HG02970 (cell line): ENCODE data around the gene EYS.

Source experiments
- ATAC-seq: cut with Tn5 transposase; IDR thresholded peaks from one replicate; pipeline ENCODE4 v1.9.1; 2021; ENCODE audit warnings: mild to moderate bottlenecking, moderate library complexity, moderate number of reproducible peaks; ENCODE audit not compliant: unreplicated experiment, low FRiP score

Gene EYS

DNA sequence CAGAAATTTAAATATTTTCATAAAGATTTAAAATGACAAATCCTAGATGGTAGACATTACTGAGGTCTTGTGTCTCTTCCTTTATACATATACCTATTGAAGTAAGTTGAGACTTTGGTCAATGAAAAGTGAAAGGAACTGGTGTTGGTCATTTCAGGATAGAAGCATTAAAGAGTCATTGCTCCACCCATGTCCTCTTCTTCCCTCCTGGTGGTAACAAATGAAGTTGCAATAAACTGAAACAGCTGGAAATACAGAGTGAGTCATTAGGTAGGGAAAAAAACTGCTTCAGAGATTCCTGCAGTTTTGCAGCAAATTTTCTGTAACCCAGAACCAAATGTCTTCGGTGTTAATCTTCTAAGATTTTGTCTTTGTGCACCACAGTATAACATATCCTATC is 448.0 kb downstream of the EYS start:
- no peak for ATAC-seq

DNA sequence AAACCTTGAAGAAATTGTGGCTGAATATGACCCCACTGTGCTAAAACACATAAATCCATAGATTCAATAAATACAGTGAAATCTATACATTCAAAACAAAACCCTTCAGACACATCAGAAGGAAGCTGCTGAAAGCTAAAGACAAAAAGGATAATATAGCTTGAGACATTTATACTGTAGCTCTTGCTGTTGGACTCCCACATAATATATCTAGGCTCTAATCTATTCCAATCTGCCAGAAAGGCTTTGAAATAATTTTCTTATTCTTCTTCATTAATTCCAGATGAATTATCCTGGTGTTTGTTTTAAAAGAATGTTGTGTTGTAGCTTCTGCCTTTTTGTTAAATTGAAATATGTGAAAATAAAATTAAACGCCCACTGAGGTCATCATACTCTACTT is 454.0 kb downstream of the EYS start:
- no peak for ATAC-seq

DNA sequence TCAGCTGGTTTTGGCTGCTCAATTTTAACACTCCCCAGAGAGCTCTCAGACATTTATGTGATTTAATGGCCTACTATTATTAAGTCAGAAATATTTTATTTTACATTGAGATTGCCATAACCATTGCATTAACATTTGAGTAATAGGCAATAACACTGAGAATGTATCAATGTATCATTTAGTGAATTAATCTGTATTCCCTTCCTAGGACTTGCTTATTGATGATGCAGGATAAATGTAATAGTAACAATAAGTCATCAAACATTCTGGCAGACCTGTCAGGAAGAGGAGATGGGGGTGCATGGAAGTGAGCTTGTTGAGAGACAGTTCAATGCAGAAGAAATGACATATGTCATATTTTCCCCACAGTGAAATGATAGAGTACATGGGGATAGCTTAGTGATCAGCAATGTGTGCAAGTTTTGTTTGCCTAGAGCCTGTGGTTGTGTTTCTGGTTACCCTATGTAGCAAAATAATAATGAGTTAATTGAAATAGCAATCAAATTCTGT is 458.9 kb downstream of the EYS start:
- no peak for ATAC-seq

DNA sequence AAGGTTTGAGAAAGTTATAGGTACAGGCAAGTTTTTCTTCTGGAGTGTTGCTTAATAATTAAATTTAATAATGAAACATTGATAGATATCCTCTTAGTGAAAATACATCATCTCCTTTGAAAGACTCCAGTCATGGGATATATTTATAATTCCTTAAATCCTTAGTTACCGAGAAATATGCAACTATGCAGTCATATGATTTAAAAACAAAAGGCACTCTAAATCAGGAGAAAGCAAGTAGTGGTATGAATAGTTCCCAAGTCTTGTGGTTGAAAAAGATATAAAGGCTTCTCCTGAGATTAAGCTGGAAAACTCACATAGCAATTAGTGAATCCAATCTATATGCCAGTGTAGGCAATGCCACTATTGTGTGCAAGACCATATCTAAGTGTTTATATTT is 475.4 kb downstream of the EYS start:
- ATAC-seq: no peak

DNA sequence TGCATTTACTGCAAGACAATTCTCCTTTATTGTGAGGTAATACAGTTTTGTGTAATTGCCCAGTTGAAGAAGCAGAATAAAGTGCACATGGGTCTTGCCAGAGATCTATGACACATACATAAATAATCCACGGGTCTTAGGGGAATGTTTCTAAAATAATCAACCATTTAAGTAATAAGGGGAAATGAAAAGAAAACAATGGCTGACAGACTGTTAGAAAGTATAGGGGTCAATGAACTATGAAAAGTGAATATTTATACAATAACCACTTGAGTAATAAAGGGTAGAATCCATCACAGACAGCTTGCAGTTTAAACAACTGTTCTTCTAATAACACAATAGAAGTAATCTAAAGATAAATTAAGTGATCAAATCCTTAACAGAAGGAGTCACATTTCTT is 477.2 kb downstream of the EYS start:
- no peak for ATAC-seq

DNA sequence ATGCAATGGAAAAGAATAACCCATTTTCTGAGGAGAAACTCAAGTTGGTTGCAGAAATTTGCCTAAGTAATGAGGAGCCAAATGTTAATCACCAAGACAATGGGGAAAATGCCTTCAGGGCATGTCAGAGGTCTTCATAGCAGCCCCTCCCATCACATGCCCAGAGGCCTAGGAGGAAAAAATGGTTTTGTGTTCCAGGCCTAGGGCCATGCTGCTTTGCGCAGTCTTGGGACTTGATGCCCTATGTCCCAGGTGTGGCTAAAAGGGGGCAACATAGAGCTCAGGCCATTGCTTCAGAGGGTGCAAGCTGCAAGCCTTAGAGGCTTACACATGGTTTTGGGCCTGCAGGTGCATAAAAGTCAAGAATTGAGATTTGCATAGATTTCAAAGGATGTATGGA is 485.9 kb downstream of the EYS start:
- no peak for ATAC-seq

DNA sequence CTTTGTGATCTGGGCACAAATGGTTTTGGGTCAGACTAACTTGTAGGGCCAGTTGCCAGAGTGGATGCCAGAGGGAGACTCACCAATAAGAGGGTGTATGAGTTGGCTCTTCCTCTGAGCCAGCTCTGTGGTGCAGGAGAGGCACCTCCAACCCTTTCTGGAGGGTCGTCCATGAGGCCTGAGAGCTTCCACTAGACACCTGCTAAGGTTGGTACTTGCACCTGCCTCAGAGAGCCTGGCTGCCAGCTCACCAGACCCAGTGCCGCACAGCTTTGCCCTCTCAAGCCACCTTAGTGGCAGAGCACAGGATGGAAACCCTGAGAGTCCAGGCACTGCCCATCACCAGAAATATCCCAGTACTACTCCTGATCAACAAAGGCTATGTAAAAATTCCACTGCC is 504.3 kb downstream of the EYS start:
- ATAC-seq: no peak

DNA sequence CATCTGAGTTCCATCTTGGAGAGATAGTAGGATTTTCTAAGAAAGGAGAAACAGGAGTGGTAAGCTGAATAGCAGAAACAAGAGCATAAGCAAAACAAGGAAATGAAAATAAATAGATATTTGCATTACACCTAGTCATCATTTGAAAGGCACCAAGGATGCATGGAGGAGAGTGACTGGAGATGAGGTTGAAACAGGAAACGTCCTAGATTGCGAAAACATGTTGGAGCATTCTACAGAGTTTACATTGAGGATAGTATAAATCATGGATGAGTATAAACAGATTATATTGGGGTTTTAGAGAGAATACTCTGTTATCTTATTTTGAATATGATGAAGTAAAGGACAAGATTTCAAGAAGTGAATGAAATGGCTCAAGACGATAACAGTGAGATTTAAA is 507.3 kb downstream of the EYS start:
- ATAC-seq: no peak

DNA sequence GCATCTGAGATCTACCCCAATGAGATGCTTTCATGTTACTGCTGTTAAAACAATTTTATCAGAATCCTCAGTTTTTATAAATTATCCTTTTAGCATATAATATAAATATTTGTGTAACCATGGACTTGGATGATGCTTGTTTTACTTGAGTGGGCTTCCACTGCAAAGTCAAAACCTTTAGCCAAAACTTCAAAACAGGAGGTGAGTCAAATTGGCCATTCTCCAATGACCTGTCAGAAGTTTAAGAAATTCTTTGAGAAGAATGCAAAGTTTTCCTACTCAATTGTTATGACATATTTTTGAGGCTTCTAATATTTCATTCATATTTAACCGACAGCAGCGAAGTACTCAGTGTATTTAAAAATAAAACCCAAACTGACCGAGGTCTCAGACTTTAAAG is 507.9 kb downstream of the EYS start:
- ATAC-seq: no peak

DNA sequence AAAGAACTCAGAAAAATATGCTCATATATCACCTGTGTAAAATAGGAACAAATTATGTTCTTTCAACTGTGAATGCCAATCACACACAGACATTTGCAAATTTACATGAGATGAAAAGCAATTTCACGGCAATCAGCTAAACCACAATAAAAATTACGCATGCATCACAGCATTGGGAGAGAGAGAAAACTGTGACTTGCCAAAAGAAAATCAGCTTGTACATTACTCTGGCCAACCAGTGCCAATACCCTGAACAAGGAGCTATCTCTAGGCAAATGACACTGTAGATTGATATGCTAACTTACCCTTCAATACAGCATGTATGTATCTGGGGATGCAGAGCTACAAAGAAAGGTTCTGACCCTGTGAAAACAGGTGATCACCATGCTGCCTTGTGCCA is 515.6 kb downstream of the EYS start:
- no peak for ATAC-seq

DNA sequence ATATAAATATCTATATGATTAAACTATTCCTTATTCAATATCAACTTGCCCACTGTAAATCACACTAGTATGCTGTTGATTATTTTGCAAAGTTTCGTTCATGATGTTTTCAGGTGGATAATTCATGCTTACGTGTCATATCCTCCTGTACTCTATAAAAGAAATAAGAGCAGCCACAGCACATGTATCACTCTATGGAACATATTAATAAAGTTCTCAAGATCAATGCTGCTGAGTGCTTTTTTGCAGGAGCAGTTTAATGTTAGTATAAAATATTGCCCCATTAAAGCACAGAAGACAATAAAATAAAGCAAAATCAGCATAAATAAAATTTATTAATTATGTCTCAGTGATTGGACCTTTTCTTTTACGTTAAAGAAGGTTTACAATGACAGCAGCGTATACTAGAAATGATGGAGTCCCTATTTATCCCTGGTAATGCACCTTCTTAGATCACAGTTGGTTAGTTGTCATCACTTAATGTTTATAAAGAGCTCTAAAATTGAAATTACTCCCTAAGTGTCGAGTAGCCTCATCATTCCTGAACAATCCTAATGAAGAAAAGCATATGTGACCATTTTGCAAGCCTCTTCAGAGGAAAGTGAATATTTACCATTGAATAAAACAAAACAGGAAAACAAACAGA is 517.7 kb downstream of the EYS start:
- no peak for ATAC-seq

DNA sequence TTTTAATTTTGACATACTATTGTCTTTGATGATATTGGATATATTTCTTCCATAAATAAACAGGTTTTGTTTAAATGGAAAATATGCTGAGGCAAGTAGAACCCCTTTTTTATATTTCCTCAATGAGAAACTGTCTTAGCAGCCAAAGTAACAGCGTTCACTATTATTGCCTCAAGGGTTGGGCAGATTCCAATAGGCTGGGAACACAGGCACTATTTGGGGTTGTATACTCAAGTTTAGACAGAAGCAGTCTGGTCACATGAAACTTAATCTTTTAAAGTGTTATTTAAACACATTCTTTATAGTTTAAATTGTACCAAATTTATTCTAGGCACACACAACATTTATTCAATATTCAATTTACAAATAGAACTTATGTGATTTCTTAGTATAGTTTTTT is 520.2 kb downstream of the EYS start:
- ATAC-seq: no peak

DNA sequence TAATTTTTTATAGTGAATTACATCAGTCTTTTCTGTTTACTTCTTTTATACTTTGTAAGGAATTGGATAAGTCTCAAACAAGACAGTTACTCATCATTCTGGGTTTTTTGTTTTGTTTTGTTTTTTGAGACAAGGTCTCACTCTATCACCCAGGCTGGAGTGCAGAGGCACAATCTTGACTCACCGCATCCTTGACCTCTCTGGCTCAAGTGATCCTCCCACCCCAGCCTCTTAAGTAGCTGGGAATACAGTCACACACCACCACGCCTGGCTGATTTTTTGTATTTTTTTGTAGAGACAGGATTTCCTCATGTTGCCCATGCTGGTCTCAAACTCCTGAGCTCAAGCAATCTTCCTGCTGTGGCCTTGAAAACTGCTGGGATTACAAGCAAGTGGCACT is 524.3 kb downstream of the EYS start:
- ATAC-seq: no peak

DNA sequence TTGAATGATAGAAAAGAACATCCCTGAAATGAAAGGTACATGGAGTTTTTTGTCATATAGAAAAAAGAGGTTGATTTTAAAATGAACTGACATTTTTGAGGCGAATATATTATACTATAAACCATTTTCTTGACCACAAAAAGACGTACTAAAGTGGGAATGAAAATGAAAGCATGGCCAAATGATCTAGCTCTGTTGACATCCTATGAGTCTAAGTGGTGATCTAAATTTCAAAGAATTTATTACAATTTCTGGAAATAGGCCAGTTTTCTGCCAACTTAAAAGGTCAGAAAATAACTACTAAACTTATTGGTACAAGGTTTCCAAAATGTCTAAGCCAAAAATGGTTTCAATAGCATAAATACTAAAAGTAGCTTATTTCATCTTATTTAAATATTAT is 536.8 kb downstream of the EYS start:
- ATAC-seq: no peak

DNA sequence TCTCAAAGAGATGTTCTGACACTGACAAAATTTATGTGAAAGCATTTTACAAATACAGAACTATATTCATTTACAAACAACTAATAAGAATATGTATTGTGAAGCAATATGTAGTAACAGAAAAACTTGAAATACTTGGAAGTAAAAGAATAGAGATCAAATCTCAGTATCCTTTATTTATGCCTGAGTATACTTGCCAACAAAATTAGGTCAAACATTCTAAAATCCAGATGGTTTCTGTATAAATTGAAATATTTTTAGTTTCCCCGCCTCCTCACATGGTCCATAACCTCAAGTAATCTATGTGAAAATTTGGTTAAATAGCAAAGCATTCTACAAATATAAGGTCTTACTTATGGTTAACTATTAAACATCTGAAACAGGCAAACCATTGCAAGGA is 545.4 kb downstream of the EYS start:
- ATAC-seq: no peak

DNA sequence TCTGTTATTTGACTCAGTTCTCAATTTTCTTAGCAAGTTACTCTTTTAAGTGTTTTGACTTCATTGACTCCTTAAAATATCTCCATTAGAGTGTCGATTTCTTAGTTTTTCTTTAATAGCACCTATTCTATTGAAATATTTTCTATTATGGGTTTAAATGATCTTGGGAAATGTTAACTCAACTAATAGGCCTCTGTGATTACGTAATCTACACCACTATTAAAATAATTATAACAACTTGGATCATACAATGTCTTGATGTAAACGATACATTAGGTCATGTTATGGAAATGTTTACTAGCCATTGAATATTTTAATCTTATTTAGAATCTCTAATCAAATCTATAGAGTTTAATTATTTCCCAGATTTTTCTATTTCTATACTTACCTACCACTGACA is 550.0 kb downstream of the EYS start:
- no peak for ATAC-seq

DNA sequence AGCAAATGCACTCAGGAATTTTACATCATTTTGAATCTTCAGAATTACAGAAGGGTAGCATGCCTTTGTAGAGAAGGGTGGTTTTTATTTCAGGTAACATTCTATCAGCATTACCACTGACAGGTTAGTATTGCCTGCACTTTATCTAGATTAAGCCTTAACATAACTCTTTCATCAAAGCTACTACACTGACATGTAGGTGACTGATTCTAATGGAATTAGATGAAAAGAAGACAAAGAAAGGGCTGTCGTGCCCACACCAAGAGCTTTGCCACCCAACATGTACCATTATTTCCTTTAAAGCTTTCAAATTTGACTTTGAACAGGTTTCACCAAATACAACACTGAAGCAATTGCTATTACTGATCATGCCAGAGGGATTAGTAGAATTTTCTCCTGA is 551.9 kb downstream of the EYS start:
- no peak for ATAC-seq

DNA sequence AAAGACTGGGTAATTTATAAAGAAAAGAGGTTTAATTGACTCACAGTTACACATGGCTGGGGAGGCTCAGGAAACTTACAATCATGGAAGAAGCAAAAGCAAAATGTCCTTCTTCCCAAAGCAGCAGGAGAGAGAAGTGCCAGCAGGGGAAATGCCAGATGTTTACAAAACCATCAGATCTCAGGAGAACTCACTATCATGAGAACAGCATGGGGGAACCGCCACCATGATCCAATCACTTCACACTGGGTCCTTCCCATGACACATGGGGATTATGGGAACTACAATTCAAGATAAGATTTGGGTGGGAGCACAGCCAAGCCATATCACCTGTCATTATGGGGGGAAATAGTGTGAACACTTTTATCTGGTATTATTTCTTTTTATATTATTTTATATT is 557.2 kb downstream of the EYS start:
- no peak for ATAC-seq

DNA sequence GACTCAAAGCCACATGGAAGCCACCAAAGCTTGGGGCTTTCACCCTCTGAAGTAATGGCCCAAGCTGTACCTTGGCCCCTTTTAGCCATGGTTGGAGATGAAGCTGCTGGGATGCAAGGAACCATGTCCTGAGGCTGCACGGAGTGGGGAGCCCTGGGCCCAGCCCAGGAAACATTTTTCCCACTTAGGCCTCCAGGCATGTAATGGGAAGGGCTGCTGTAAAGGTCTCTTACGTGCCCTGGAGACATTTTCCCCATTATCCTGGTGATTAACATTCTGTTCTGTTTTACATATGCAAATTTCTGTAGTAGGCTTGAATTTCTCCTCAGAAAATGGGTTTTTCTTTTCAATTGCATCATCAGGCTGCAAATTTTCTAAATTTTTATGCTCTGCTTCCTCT is 558.2 kb downstream of the EYS start:
- ATAC-seq: no peak

DNA sequence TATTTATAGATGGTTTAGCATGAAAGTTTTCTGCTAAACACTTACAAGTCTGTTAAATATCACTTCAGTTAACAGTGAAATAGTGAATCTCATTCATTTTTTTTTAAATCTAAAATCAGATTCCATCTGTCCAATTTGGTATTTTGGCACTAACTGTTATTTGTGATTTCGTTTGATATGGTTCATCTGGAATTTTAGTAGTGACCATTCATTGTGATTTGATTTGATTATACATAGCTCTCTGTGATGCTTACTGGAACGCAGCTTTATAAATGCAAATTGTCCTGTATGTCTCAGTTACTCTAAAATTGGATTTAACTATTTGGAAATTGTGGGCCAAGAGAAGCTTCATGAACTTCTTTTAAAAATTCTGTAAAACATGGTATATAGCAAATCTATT is 571.5 kb downstream of the EYS start:
- ATAC-seq: no peak

DNA sequence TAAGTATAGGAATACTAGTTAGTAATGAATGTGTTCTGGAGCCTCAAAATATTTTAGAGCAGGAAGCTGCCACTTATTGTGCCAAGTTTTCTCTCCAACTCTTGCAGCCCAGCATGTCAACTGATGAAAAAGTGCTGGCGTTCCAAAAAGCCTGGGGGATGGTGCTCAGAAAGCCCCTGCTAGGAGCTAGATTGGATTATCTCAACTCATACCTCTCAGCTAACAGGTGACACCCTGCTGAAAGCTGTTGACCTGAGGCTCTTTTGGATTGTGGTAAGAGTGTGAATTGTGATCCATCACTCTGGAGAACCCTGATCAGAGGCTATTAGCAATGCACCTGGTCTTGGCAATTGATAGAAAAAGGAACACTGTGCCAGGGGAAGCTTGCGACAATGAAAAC is 580.4 kb downstream of the EYS start:
- no peak for ATAC-seq

DNA sequence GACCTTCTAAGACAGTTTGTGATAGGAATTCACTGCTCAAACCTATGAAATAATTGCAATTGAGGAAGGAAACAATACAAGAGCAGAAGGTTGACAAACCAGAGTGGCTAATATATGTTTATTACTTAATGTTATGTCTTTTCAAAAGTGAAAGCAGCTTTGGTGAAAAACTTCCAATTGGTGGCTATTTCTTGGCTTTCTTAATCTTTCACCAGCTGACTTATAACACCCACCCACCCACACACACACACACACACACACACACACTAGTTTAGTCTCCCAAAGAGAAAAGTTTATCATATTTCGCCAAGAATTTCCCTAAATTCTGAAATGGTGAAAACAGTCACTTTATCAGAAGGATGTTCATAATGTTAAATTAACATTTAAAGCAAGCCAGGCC is 583.5 kb downstream of the EYS start:
- no peak for ATAC-seq

DNA sequence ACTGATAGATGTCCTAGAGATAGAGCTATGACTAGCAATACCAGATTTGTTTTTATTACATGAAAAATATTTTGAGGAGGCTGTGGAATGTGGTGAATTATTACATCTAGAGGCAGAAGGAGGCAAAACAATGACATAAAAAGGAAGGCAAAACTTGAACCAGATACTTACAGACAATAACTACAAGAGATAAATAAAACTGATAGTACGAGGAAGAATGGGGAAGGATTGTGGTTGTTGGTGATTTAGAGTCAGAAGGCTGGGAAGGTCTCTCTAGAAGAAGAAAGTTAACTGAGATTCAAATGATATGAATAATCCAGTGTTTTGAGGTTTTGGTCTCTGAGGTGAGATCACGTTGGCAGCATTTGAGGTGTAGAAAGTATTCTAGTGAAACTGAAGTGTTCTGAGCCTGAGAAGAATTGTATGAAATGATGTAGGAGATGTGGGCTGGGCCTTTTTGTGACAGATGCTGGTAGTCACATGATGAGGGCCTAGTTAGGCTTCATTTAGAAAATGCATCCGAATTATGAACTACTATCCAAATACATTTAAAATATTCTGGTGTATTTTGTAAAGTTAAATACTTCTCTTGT is 589.1 kb downstream of the EYS start:
- ATAC-seq: no peak
